Stimulated activated CD4-positive, alpha-beta T cell treated with anti-CD3 and anti-CD28 coated beads, Interleukin-4, amount 100 ng/mL, for 48 hours (primary cell): ENCODE measurements around the gene FHIT.

Experiments
- DNase-seq, 2 donors: peaks; one replicate each; pipeline ENCODE4 v3.0.0-alpha.2; 2020; ENCODE audit warnings: low read depth in 2 of 2

FHIT gene

GRCh38 chr3:59839810-59840515 is 1411.3 kb downstream of the FHIT start:
- DNase-seq = peak in 1 of 2 donors; percentile 10

- no peak for DNase-seq
Measured at GRCh38 chr3:59839283-59839682, 1412.0 kb downstream of the FHIT start.

DNA sequence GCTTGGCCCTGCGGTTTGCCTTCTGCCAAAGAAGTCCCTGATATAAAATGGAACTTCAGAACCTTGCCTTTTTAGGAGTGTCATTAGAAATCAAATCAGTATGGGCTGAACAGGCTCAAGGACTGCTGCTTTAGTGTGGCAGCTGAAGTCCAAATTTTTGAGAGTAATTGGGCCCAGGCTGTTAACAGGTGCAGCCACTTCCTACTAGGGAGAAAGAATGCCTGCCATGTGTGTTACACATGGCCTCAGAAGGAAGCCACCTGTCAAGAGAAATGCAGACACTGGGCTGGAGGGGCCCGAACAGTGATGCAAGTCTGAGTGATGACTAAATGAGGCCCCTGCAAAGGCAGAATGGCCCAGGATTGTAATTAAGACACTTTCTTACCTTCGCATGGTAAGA is 1414.7 kb downstream of the FHIT start:
- no peak for DNase-seq

GRCh38 chr3:59832702-59833101 is 1418.5 kb downstream of the FHIT start:
- DNase-seq = no peak

DNA sequence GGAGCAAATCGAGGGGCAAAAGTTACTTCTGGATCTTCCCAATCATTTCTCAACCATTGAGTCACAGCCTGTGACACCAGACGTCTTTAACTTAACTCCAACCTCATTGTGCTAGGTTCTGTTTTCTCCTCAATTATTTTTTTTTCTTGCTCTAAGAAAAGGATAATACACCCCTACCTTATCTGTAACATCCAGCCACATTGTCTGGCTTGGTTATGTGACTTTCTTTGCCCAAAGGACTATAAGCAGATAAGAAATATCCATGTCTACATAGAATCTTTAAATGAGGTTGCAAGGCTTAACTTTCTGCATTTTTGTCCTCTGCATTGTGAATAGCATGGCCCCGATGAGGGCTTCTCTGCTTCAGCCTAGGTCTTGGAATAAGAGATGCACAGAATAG is 1419.0 kb downstream of the FHIT start:
- DNase-seq = no peak

- no peak for DNase-seq
Measured at GRCh38 chr3:59831394-59831793, 1419.9 kb downstream of the FHIT start.

DNA sequence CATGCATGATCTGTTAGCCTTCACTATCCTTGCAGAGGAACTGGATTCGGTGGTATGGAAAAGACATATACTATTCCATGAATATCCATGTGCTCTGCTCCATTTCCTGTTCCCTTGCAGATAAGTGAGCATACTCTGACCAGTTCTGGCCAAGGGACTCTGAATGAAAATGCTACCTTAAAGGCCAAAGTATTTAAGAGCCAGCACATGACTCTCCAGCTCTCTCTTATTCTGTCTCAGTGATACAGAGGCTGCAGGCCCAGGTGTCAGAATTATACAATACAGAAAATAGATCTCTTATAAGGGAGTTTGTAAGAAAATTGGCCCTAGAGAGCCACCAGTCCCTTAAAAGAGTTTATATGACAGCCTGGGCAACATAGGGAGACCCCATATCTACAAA is 1421.7 kb downstream of the FHIT start:
- DNase-seq = no peak

GRCh38 chr3:59824876-59825275 is 1426.4 kb downstream of the FHIT start:
- no peak for DNase-seq

DNA sequence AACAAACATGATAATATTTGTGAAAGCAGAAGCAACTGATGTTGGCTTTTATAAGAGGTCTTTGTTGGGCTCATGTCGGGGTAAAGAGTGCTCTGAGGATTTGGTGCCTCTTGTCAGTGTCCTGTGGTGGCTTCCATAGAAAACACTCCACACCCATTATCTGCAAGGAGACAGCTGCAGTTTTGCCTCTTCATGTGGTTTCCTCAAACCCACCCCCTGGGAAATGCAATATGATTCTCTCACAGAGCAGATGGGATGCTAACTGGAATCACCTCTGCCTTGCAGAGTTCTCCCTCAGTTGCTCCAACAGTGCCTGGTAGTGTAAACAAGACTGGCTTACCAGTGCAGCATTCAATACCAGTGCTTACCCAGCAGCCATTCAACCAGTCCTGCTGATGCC is 1430.0 kb downstream of the FHIT start:
- DNase-seq = no peak

- no peak for DNase-seq
Measured at GRCh38 chr3:59820352-59820934, 1430.8 kb downstream of the FHIT start.

GRCh38 chr3:59818919-59819300 is 1432.3 kb downstream of the FHIT start:
- no peak for DNase-seq

DNA sequence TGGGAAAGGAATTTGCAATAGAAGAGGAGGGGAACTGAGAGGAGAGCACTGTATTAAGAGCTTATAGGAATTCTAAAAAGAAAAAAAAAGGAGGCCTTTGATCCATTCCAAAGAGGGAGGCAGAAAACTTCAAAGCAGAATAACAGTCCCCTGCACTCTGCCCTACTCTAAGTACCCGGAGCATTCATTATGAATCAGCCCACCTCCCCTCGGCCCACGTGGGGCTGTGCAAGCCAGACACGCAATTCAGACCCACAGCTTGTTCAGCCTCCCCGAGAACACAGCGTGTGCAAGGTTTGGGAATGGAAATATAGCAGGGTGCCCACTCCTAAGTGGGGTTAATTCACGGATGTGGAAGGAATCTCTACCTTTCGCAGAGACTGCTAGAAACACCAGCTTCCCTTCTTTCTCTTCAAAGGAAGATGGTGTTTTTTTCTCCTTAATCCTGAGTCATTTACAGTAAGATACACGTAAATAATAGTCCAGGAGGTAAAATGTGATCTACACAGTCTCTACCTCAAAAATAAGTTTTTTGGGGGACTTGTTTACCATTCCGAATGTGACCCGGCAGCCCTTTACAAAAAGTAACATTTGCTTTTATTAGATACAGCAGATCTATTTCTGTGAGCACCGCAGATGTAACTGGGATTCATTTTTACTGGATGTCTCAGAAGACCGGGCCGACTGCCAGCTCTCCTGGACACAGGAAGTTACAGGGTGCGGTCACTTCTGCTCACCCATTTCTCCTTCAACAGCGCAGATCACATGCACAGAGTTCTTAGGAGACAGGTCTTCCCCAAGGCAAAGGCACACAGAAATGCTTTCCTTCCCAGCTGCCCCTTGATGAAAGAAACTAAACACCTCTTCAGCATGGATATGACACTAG is 1433.0 kb downstream of the FHIT start:
- DNase-seq = no peak

DNA sequence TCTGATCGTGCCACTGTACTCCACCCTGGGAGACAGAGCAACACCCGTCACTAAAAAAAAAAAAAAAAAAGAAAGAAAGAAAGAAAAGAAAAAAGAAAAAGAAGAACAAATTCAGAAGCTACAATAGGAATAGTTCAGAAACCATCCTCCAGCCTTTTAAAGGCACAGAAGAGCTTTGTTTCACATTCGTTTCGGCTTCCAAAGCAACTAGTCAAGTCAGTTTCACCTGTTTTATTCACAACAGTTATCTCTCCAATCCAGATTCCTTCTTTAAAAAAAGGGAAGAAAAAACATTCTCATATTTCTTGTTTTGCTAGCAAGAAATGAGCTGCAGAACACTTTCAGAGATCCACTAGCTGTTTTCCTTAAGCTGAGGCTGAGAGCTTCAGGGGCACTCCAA is 1433.7 kb downstream of the FHIT start:
- no peak for DNase-seq

- no peak for DNase-seq
Measured at GRCh38 chr3:59816312-59816711, 1434.9 kb downstream of the FHIT start.

DNA sequence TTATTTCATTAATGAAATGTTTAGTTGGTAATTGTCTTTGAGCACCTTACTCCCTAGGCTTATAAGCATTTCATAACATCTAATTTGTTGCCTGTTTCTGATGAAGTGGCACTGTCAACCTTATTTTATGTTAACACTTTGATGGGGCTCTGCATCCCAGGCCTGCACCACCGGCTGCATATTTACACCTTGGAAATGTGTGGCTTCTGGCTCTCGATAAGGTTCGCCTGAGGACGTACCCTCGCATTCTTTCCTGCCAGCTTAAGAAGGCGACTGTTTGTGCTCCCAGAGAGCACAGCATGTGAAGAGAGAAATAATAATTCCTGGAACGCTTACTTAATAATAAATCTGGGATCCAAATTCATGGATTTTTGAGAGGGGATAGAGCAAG is 1438.1 kb downstream of the FHIT start:
- DNase-seq = no peak

DNA sequence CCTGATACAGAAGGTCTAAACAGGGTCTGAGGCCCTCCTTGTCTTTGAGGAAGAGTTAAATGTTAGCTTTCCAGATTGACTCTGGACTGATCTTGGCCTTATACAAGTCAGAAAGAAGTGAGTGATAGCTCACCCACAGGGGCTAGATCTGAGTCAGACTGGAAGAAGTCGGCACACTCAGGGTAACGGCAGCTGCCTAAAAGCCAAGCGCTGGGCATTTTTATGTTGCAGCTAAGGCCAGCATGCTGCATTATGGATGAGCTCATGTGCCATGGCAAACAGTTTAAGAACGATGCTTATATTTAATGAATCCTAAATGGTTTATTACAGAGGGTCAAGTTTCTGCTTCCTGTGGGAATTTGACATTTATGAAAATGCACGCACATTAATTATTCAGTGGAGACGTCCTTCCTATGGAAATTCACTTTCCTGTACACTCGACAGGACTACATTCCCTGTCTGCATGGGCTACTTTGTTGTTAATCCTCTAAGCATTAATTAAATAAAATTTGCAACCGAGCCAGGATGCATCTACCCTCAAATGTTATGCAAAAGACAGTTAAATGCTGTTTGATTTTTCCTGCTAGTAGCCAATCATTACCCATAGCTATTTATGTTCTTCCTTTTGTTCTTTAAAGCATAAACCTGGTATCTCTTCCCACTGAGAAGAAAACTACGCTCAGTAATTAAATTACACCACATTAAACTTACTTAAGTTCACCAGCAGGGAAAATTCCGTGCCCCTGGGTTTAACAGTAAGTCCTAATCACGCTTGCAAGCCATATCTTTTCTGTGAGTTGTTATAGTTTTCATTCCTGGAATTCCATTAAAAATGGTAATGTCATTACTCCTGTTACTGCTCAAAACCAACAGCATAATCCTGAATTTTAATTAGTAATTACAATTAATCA is 1438.8 kb downstream of the FHIT start:
- no peak for DNase-seq

DNA sequence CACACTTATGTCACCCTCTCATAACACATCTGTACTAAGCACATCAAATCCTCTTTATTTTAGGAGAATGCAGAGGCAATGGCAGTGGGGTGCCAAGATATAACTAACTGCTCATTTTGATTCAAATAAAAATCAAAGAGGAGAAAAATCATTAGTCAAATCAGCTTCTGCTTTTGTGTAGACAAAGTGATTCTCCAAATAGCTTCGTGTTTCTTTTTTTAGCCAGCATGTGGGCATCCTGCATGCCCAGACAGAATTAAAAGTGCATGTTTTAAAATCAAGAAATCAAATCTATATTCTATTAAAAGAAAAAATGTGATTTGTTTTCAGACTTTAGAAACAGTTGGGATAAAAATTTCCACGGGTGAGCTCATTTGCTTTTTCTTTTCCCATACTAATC is 1440.1 kb downstream of the FHIT start:
- DNase-seq = no peak

DNA sequence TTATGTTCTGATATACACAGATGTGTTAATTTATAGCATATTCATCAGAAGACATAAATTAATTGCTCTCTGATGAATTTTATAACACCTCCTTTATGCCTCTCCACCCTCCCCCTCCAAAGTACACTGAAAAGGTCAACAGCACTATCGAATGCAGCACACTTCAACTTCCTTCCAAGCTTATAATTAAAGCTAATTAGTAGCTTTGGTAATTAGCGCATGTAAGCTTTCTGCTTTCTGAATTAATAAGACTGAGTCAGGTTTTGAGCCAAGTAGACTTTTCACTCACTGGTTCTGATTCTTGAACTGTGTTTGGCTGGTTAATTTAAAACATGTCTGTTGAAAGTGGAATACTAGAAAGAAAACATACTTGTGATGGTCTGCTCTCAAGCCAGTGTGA is 1440.6 kb downstream of the FHIT start:
- no peak for DNase-seq

DNA sequence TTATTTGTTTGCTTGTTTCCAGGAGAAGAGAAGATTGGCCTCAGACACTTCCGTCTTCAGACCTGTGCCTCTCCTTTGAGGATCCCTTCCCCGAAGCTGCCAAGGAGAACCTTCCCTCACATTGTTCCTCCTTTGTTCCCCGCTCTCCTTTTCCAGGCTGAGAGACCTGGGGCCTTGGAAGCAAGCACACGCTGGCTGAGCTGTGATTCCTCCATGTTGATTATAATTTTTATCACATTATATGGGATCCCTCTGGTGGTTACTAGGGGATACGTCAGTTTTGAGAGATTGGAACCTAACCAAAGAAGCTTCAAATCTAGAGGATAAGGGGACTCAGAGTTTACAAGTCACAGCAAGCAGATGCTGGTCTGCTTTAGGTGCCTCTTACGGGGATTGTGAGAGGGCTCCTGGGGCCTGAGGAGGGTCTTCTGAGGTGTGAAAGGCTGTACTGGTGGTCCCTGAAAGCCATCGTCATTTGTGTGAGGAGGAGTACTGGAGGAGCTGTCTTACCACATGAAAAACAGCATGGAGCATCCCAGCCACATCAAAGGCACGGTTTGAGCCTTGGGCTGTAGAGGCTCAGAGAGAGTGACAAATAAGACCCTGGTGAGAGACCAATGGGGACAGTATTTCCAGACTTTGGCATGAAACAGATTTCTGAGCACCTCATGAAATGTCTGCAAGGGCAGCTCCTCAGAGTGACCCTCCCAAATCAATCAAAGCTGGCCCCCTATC is 1441.4 kb downstream of the FHIT start:
- no peak for DNase-seq

GRCh38 chr3:59809016-59809415 is 1442.2 kb downstream of the FHIT start:
- DNase-seq = no peak

DNA sequence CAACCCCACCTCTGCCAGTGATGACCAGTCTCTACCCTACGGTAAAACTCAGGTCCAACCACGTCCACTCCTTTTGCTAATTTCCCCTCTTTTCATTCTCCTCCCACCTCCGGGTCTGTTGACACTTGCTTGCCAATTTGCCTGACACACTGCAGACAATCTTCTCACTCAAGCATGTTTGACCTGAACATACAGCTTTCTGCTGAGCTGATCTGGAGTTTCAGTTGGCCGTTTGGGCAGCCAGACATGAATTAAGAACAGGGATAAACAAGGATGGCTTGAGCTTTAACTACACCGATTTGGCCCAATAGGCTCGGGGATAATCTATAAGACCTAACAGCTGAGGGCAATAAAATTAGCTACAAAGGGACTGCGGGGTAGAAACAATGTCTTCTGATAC is 1442.8 kb downstream of the FHIT start:
- no peak for DNase-seq
